Skeletal muscle satellite cell (primary cell): ENCODE results near the gene PLA2G4F. TPM values are rescaled to one million over a fixed set of nuclear protein-coding genes. Genes with fewer than 3 reads are reported as not detected.

Experiments used
- H3K27me3 ChIP-seq: 2 replicates; pipeline ENCODE4 v1.7.0; 2013; ENCODE audit warnings: low read length; ENCODE audit not compliant: control insufficient read depth, insufficient read depth
- H3K36me3 ChIP-seq: 2 replicates; pipeline ENCODE4 v1.7.0; 2013; ENCODE audit warnings: mild to moderate bottlenecking, control low read depth, low read length; ENCODE audit not compliant: insufficient read depth
- H3K4me1 ChIP-seq: 2 replicates; pipeline ENCODE4 v1.7.0; 2013; ENCODE audit warnings: low read length; ENCODE audit not compliant: control insufficient read depth, insufficient read depth
- H3K4me2 ChIP-seq: 2 replicates; pipeline ENCODE4 v1.7.0; 2013; ENCODE audit warnings: mild to moderate bottlenecking, low read length
- H3K4me3 ChIP-seq: 2 replicates; pipeline ENCODE4 v1.7.0; 2013; ENCODE audit warnings: low read length
- H3K9ac ChIP-seq: 2 replicates; pipeline ENCODE4 v1.7.0; 2013; ENCODE audit warnings: mild to moderate bottlenecking, low read depth, low read length, moderate library complexity
- H3K9me3 ChIP-seq: replicated peaks from 2 replicates; pipeline ENCODE4 v1.7.0; 2013; ENCODE audit warnings: mild to moderate bottlenecking, control low read depth, low read length
- total RNA-seq: library from RNA; depleted of rRNA; stranded (reverse); fragments of >200 nt; gene quantifications from 2 replicates; pipeline ENCODE4 v1.2.3, GENCODE V29; 2012; rRNA removed

PLA2G4F gene, protein sequence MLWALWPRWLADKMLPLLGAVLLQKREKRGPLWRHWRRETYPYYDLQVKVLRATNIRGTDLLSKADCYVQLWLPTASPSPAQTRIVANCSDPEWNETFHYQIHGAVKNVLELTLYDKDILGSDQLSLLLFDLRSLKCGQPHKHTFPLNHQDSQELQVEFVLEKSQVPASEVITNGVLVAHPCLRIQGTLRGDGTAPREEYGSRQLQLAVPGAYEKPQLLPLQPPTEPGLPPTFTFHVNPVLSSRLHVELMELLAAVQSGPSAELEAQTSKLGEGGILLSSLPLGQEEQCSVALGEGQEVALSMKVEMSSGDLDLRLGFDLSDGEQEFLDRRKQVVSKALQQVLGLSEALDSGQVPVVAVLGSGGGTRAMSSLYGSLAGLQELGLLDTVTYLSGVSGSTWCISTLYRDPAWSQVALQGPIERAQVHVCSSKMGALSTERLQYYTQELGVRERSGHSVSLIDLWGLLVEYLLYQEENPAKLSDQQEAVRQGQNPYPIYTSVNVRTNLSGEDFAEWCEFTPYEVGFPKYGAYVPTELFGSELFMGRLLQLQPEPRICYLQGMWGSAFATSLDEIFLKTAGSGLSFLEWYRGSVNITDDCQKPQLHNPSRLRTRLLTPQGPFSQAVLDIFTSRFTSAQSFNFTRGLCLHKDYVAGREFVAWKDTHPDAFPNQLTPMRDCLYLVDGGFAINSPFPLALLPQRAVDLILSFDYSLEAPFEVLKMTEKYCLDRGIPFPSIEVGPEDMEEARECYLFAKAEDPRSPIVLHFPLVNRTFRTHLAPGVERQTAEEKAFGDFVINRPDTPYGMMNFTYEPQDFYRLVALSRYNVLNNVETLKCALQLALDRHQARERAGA
- not detected in 2 replicates for total RNA-seq

DNA sequence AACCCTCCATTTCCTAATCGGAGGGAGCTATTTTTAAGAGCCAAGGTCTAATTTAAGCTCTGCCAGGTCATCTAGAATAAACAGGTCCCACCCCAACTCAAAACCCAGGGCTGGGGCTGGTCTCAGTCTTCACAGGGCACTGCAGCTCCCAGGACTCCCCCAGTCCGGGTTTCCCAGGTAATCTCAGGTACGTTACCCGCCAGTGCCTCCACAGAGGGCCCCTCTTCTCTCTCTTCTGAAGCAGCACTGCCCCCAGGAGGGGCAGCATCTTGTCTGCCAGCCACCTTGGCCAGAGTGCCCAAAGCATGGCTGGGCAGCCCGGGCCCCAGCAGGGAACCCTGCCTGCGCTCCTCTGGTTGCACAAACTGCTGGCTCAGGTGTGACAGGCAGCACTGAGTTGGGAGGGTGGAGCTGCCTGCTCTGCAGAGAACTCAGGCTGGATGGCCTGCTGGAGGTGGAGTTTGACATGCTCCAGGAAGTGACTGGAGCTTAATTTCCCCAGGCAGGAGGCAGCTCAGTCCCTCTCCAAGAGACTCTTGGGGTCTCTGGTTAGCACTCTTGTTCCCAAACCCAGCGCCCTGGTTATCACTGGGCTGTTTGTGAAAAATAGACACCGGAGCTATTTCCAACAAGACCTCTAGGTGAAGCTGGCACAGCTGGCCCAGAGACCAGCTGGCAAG lies at the start of gene PLA2G4F:
Gene PLA2G4F, minus strand, starts transcription at position 394 of the 680 bp plus-strand sequence. Its CDS starts 87 bp downstream, at position 307.
- Histone ChIP-seq H3K9ac (no peak within 1 kb of the TSS), H3K4me3 (no peak within 1 kb of the TSS), H3K4me1 (peaks cover 25% of the 10 kb centered on the region), H3K36me3 (peaks cover 27% of the 10 kb centered on the region), H3K27me3 (no peaks in the 10 kb centered on the region), H3K9me3 (no peaks in the 10 kb centered on the region), H3K4me2 (no peak within 1 kb of the TSS)

DNA sequence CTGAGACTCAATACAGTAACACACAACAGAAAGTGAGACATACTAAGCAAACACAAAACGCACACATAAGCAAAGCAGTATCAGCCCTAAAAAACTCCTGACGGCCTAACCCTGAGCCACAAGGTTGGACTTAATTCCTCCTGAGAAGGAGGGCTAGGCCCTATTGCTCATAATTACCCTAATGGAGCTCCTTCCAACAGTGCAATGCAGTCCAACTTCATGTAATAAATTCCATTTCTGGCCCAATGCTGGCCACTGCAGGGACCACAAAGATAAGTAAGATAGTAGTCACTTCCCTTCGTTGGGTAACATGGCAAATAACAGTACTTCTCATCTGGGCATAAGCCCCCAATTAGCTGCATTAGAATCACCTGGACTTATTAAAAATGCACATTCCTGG lies 47.5 kb upstream of the PLA2G4F start:
- Histone ChIP-seq H3K36me3 (peaks cover 13% of the 10 kb centered on the region), H3K4me1 (peaks cover 14% of the 10 kb centered on the region), H3K27me3 (no peaks in the 10 kb centered on the region), H3K4me3 (no peak overlapping the region), H3K9me3 (no peaks in the 10 kb centered on the region), H3K9ac (no peak overlapping the region), H3K4me2 (no peak overlapping the region)

DNA sequence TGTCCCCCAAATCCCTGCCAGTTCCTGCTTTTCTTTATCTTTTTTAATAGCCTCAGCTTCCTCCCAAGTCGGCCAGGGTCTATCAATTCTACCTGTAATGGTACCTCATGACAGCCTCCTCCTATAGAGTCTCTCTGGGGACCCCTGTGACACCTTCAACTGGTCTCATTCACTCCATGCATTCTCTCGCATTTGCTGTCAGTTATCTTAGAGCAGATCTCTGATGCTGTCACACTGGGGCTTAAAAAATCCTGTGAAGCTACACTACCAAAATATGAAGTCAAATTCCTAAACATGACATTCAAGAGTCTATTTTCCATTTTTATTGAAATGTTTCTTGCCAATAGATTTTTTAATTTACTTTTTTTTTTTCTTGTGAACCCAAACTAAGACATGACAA lies 46.2 kb upstream of the PLA2G4F start:
- no peak overlapping the region for H3K9ac ChIP-seq
- H3K36me3 ChIP-seq, result peaks cover 17% of the 10 kb centered on the region
- H3K4me3 ChIP-seq, result no peak overlapping the region
- H3K4me2 ChIP-seq, result no peak overlapping the region
- no peaks in the 10 kb centered on the region for H3K27me3 ChIP-seq
- H3K9me3 ChIP-seq, result no peaks in the 10 kb centered on the region
- peaks cover 13% of the 10 kb centered on the region for H3K4me1 ChIP-seq

DNA sequence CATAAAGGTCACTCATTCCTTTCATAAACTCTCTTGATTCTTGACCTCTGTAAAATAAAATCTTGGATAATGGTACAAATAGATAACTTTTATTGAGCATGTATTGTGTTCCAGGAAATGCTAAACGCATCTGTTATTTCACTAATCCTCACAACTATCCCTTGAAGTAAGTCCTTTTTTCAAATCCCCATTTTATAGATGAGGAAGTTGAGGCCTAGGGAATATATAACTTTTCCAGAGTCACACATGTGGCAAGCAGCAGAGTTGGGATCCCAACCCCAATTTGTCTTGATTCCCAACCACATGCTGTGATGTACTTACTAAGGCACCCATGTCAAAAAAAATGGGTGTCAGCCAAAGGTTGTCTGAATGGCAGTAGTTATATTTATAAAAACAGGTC lies 45.4 kb upstream of the PLA2G4F start:
- peaks cover 21% of the 10 kb centered on the region for H3K36me3 ChIP-seq
- H3K4me2 ChIP-seq, result no peak overlapping the region
- H3K9ac ChIP-seq, result no peak overlapping the region
- H3K4me1 ChIP-seq, result peaks cover 8% of the 10 kb centered on the region
- no peaks in the 10 kb centered on the region for H3K9me3 ChIP-seq
- no peak overlapping the region for H3K4me3 ChIP-seq
- H3K27me3 ChIP-seq, result no peaks in the 10 kb centered on the region

DNA sequence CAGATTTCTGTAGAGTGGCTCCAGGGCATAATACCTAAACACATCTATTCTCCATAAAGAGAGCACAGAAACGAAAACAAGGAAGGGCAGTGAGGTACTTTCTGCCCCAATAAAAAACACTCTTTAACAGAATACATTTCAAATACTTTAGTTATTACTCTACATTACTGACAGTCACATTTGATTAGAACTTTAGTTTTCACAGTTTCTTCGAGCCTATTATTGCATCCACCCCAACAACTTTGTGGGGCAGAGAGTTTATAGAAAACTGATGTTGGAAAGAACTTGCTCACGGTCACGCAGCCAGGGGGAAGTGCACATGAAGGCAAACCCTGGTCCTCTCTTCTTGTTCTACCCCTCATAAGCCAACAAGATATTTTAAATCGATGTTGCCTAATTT lies 42.7 kb upstream of the PLA2G4F start:
- Histone ChIP-seq H3K36me3 (peaks cover 17% of the 10 kb centered on the region), H3K4me2 (no peak overlapping the region), H3K9ac (no peak overlapping the region), H3K4me3 (no peak overlapping the region), H3K9me3 (no peaks in the 10 kb centered on the region), H3K27me3 (no peaks in the 10 kb centered on the region), H3K4me1 (peaks cover 4% of the 10 kb centered on the region)

DNA sequence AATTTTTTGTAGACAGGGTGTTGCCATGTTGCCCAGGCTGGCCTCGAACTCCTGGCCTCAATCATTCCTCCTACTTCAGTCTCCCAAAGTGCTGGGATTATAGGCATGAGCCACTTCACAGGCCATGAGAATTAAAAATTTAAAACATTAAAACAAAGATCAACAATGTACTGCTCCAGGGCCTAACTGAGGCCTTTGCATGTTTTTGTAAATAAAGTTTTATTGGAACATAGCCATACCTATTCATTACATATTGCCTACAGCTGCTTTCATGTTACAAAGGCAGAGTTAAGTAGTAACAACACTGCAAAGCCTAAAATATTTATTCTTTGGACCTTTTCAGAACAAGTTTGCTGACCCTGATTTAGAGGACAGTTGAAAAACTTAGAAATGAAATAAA lies 42.1 kb upstream of the PLA2G4F start:
- H3K4me3 ChIP-seq, result no peak overlapping the region
- no peaks in the 10 kb centered on the region for H3K27me3 ChIP-seq
- peaks cover 21% of the 10 kb centered on the region for H3K36me3 ChIP-seq
- H3K9ac ChIP-seq, result no peak overlapping the region
- no peak overlapping the region for H3K4me2 ChIP-seq
- peaks cover 9% of the 10 kb centered on the region for H3K4me1 ChIP-seq
- no peaks in the 10 kb centered on the region for H3K9me3 ChIP-seq

DNA sequence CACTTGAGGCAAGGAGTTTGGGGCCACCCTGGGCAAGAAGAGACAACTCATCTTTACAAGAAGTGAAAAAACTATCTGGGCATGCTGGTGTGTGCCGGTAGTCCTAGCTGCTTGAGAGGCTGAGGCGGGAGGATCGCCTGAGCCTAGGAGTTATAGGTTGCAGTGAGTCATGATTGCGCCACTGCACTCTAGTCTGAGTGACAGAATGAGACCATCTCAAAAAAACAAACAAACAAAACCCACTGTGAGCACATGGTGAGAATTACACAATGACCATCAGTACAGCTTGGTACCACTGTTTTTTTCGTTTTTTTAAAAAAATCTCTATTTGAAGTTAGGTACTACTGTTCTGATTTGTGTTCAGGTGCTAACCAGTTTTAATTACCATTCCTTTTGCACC lies 38.1 kb upstream of the PLA2G4F start:
- Histone ChIP-seq H3K27me3 (no peaks in the 10 kb centered on the region), H3K36me3 (peaks cover 33% of the 10 kb centered on the region), H3K4me2 (no peak overlapping the region), H3K4me3 (no peak overlapping the region), H3K9ac (no peak overlapping the region), H3K9me3 (no peaks in the 10 kb centered on the region), H3K4me1 (peaks cover 10% of the 10 kb centered on the region)

DNA sequence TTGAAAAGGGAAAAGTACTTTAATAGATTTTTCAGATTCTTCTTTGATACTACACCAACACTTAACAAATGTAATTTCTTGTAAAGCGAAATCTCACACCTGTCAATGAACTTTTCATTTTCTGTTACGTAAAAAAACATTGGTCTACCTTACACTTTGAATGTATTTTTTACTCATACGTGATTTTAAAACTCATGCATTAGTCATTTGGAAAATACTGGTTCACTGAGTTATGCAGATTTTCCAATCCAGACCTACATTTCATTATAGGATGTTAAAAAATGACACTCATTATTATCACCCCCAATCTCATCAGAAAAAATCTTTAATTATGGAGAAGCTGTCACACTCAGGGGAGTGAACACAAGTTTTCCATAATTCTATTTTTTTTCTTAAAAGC lies 36.9 kb upstream of the PLA2G4F start:
- peaks cover 36% of the 10 kb centered on the region for H3K36me3 ChIP-seq

DNA sequence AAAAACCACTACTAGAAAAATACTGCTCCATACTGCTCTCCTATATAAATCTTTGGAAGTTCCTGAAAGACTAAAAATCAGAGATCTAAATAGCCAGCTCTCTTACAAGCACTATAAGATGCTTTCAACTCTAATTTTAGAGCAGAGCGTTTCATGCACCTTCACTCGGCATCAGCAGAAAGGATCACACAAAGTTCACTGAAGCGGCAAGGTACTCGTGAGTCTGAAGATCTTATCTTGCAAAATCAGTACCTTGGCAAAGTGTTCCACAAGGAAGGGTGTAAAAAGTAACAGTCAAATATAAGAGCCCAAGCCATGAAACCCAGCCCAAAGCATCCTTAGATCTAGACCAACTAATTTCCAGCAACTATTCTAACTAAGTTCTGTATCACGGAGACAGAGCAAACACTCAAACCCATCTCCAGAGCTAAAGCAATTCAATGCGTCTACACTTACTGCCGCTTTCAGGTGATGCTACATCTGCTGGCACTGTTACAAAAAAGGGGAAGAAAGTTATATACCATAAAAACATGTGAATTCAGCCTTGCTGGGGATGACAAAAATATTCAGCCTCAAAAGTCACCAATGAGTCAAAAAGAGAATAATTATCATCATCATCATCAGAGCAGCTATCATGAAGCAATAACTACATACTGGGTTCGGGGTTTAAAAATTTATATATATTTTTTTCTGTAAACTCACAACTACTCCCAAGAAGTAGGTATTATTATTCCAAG lies 35.3 kb upstream of the PLA2G4F start:
- H3K9me3 ChIP-seq, result no peaks in the 10 kb centered on the region
- peaks cover 41% of the 10 kb centered on the region for H3K36me3 ChIP-seq
- H3K4me2 ChIP-seq, result no peak overlapping the region
- no peak overlapping the region for H3K4me3 ChIP-seq
- no peak overlapping the region for H3K9ac ChIP-seq
- no peaks in the 10 kb centered on the region for H3K27me3 ChIP-seq
- H3K4me1 ChIP-seq, result peaks cover 6% of the 10 kb centered on the region

More for the DNA sequence above, 36.9 kb upstream of the PLA2G4F start:
- Histone ChIP-seq H3K4me1 (peaks cover 10% of the 10 kb centered on the region), H3K4me3 (no peak overlapping the region), H3K4me2 (no peak overlapping the region), H3K9me3 (no peaks in the 10 kb centered on the region), H3K9ac (no peak overlapping the region), H3K27me3 (no peaks in the 10 kb centered on the region)

DNA sequence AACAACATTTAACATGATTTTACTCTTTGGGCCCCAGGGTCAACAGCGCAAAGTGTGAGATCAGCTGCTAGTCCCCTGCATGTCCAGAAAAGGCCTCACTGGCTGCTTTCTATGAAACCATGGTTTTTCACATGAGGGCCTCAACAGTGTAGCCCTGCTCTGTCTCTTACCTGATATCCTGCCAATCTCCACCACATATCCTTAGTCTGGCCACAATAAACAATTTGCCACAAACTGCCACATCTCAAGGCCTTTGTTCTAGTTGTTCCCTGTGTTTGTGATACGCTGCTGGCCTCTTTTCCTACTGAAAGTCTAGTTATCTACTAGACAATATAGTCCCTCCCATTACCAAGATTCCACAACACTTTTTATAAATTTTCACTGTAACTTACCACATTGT lies 33.9 kb upstream of the PLA2G4F start:
- Histone ChIP-seq H3K4me1 (peaks cover 6% of the 10 kb centered on the region), H3K9ac (no peak overlapping the region), H3K36me3 (peaks cover 55% of the 10 kb centered on the region), H3K4me3 (no peak overlapping the region), H3K4me2 (no peak overlapping the region), H3K9me3 (no peaks in the 10 kb centered on the region), H3K27me3 (no peaks in the 10 kb centered on the region)

DNA sequence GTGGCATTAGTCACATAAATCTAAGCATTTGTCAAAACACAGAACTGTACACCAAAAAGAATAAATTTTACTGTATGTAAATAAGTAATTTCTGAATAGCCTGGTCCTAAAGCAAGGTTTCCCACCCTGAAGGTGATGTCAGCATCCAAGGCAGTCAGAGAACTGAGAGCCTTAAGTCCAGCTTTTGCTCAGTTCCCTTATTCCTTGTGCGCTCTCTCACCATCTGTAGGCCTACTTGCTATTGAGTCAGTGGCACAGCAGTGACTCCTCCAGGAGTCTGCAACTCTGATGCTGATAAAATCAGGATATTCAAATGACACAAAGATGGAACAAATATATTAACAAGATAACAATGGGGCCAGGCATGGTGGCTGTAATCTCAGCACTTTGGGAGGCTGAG lies 29.4 kb upstream of the PLA2G4F start:
- H3K9me3 ChIP-seq, result no peaks in the 10 kb centered on the region
- H3K4me2 ChIP-seq, result no peak overlapping the region
- H3K27me3 ChIP-seq, result no peaks in the 10 kb centered on the region
- H3K36me3 ChIP-seq, result peaks cover 65% of the 10 kb centered on the region
- H3K4me3 ChIP-seq, result no peak overlapping the region
- H3K4me1 ChIP-seq, result no peaks in the 10 kb centered on the region
- H3K9ac ChIP-seq, result no peak overlapping the region
